Fibroblast of lung (primary cell): ENCODE data around the gene SELENOS. TPM values are rescaled to one million over a fixed set of nuclear protein-coding genes. Genes with fewer than 3 reads are reported as not detected.

ENCODE experiments used
- DNase-seq, 2 donors: peaks; one replicate each; pipeline versions ENCODE4 v3.0.0 to v3.0.0-alpha.2; 2010; ENCODE audit warnings: low read depth in 2 of 2
- H2AFZ ChIP-seq: 2 replicates; pipeline ENCODE4 v1.5.1; 2012; ENCODE audit warnings: low read length, control low read depth, inconsistent platforms
- H3K27ac ChIP-seq: 2 replicates; pipeline ENCODE4 v1.5.1; 2011; ENCODE audit warnings: low read length, control low read depth; ENCODE audit not compliant: insufficient read depth
- H3K27me3 ChIP-seq: 2 replicates; pipeline ENCODE4 v1.5.1; 2011; ENCODE audit warnings: mild to moderate bottlenecking, low read length; ENCODE audit not compliant: control insufficient read depth, insufficient read depth
- H3K36me3 ChIP-seq: 2 replicates; pipeline ENCODE4 v1.5.1; 2011; ENCODE audit warnings: low read length; ENCODE audit not compliant: control insufficient read depth, insufficient read depth
- H3K4me1 ChIP-seq: 2 replicates; pipeline ENCODE4 v1.5.1; 2011; ENCODE audit warnings: low read length; ENCODE audit not compliant: control insufficient read depth, insufficient read depth; ENCODE audit errors: extremely low read depth
- H3K4me2 ChIP-seq: 2 replicates; pipeline ENCODE4 v1.5.1; 2011; ENCODE audit warnings: low read length, control low read depth; ENCODE audit not compliant: insufficient read depth; ENCODE audit errors: extremely low read depth
- H3K4me3 ChIP-seq, 4 experiments: fragments of 200-600 bp in 1 of 4; sonication (generic) in 1 of 4; replicated peaks in 1 of 4; 2 replicates each; pipeline ENCODE4 v1.5.1; 2011 to 2016; ENCODE audit warnings: low read length in 4 of 4, low read depth in 3 of 4, mild to moderate bottlenecking in 3 of 4, control low read depth in 2 of 4, inconsistent platforms in 1 of 4, mixed read lengths in 1 of 4; ENCODE audit not compliant: insufficient read depth in 1 of 4; ENCODE audit errors: control extremely low read depth in 1 of 4
- H3K79me2 ChIP-seq: 2 replicates; pipeline ENCODE4 v1.5.1; 2012; ENCODE audit warnings: mild to moderate bottlenecking, low read length, inconsistent platforms; ENCODE audit not compliant: control insufficient read depth, insufficient read depth
- H3K9ac ChIP-seq: 2 replicates; pipeline ENCODE4 v1.5.1; 2011; ENCODE audit warnings: mild to moderate bottlenecking, low read length, control low read depth; ENCODE audit not compliant: insufficient read depth
- H3K9me3 ChIP-seq: 2 replicates; pipeline ENCODE4 v1.5.1; 2012; ENCODE audit warnings: low read depth, low read length; ENCODE audit not compliant: control insufficient read depth, insufficient read depth
- H4K20me1 ChIP-seq: 2 replicates; pipeline ENCODE4 v1.5.1; 2011; ENCODE audit warnings: low read length; ENCODE audit not compliant: control insufficient read depth, insufficient read depth; ENCODE audit errors: extremely low read depth
- EZH2 ChIP-seq: IDR thresholded peaks from 2 replicates; pipeline ENCODE4 v1.5.1; 2012; ENCODE audit warnings: low read length, control low read depth, mild to moderate bottlenecking; ENCODE audit errors: missing control alignments
- polyA plus RNA-seq, 2 donors: library from polyadenylated mRNA; depleted of rRNA in 1 of 2; stranded (reverse) in 1 of 2; unstranded in 1 of 2; fragments of >200 nt; gene quantifications; 2 replicates each; pipeline ENCODE4 v1.2.1, GENCODE V29; 2011 to 2012; ENCODE audit warnings: missing spikeins in 1 of 2
- total RNA-seq: library from RNA; depleted of rRNA; stranded (reverse); fragments of >200 nt; gene quantifications from 2 replicates; pipeline ENCODE4 v1.2.1, GENCODE V29; 2014
- TF ChIP-seq, protein P1 (sequence below), 2 donors: IDR thresholded peaks in 1 of 2; conservative IDR thresholded peaks in 1 of 2; 1 replicate in 1 of 2; 2 replicates in 1 of 2; pipeline ENCODE4 v1.5.1; 2011 to 2012; ENCODE audit warnings: low read length in 2 of 2, control low read depth in 1 of 2, inconsistent platforms in 1 of 2, low read depth in 1 of 2, mild to moderate bottlenecking in 1 of 2

Gene SELENOS
- total and polyA plus RNA-seq, 2 donors (not counting 1 experiment from before 2014, with no cell fraction given): 66.2 to 130 TPM

DNA sequence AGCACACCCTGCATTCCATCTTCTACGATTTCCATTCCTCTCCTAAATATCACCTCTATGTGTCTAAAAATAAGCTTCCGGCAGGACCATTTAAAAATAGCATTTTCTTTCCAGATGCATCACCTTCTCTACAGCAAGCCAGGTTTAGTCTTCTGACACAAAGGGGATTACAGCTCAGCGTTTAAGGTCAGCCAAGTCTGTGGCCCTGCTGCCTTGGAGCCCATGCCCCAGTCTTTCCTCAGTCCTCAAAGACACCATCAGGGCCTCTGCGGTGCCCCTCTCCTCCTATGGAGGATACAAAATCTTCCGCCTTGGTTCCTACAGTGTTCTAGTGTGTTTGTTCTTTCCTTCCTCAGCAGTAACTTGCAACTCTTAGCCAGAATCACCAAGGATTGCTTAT lies 3.8 kb downstream of the SELENOS start:
- H3K36me3 ChIP-seq: peaks cover 22% of the 10 kb centered on the region
- H3K4me2 ChIP-seq: no peak overlapping the region
- no peak for DNase-seq
- H3K4me1 ChIP-seq: peaks cover 3% of the 10 kb centered on the region
- no peaks in the 10 kb centered on the region for H4K20me1 ChIP-seq
- no peak overlapping the region for H2AFZ ChIP-seq
- H3K9me3 ChIP-seq: no peaks in the 10 kb centered on the region
- H3K27me3 ChIP-seq: no peaks in the 10 kb centered on the region
- H3K79me2 ChIP-seq: peaks cover 24% of the 10 kb centered on the region
- H3K4me3 ChIP-seq: no peak overlapping the region
- TF ChIP-seq, protein P1, sequence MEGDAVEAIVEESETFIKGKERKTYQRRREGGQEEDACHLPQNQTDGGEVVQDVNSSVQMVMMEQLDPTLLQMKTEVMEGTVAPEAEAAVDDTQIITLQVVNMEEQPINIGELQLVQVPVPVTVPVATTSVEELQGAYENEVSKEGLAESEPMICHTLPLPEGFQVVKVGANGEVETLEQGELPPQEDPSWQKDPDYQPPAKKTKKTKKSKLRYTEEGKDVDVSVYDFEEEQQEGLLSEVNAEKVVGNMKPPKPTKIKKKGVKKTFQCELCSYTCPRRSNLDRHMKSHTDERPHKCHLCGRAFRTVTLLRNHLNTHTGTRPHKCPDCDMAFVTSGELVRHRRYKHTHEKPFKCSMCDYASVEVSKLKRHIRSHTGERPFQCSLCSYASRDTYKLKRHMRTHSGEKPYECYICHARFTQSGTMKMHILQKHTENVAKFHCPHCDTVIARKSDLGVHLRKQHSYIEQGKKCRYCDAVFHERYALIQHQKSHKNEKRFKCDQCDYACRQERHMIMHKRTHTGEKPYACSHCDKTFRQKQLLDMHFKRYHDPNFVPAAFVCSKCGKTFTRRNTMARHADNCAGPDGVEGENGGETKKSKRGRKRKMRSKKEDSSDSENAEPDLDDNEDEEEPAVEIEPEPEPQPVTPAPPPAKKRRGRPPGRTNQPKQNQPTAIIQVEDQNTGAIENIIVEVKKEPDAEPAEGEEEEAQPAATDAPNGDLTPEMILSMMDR (conservative IDR thresholded peaks at IDR 0.05 in 1 of 2, IDR thresholded peaks at IDR 0.05 in 1 of 2; ENCODE audit: low read depth in 1 of 2, low read length in 2 of 2): no peak
- no peak for TF ChIP-seq EZH2
- no peak overlapping the region for H3K9ac ChIP-seq
- no peak overlapping the region for H3K27ac ChIP-seq

- peaks cover 6% of the 10 kb centered on the region for H3K4me1 ChIP-seq
- no peak overlapping the region for H3K4me3 ChIP-seq
- peaks cover 24% of the 10 kb centered on the region for H3K79me2 ChIP-seq
- no peak overlapping the region for H3K9ac ChIP-seq
- no peak overlapping the region for H3K4me2 ChIP-seq
- TF ChIP-seq, protein P1 (conservative IDR thresholded peaks at IDR 0.05 in 1 of 2, IDR thresholded peaks at IDR 0.05 in 1 of 2; ENCODE audit: low read depth in 1 of 2, low read length in 2 of 2): no peak
- no peak for TF ChIP-seq EZH2
- peaks cover 22% of the 10 kb centered on the region for H3K36me3 ChIP-seq
- no peak overlapping the region for H3K27ac ChIP-seq
- DNase-seq: no peak
- no peaks in the 10 kb centered on the region for H3K9me3 ChIP-seq
- no peaks in the 10 kb centered on the region for H4K20me1 ChIP-seq
- H2AFZ ChIP-seq: no peak overlapping the region
- no peaks in the 10 kb centered on the region for H3K27me3 ChIP-seq
Measured at GRCh38 chr15:101272584-101272983, 4.7 kb downstream of the SELENOS start.

GRCh38 chr15:101269479-101270223 lies 7.6 kb downstream of the SELENOS start:
- peaks cover 18% of the 10 kb centered on the region for H3K36me3 ChIP-seq
- H4K20me1 ChIP-seq: no peaks in the 10 kb centered on the region
- H2AFZ ChIP-seq: no peak overlapping the region
- H3K9ac ChIP-seq: no peak overlapping the region
- no peak for TF ChIP-seq EZH2
- TF ChIP-seq, protein P1 (conservative IDR thresholded peaks at IDR 0.05 in 1 of 2, IDR thresholded peaks at IDR 0.05 in 1 of 2; ENCODE audit: low read depth in 1 of 2, low read length in 2 of 2): peak; percentile 26 to 39
- no peak overlapping the region for H3K4me2 ChIP-seq
- H3K9me3 ChIP-seq: no peaks in the 10 kb centered on the region
- no peaks in the 10 kb centered on the region for H3K27me3 ChIP-seq
- H3K4me1 ChIP-seq: peaks cover 14% of the 10 kb centered on the region
- H3K79me2 ChIP-seq: peaks cover under 1% of the 10 kb centered on the region
- DNase-seq: peak in 1 of 2 donors; percentile 29
- H3K27ac ChIP-seq: no peak overlapping the region
- no peak overlapping the region for H3K4me3 ChIP-seq
